GM21576 (cell line): ENCODE results near the gene GUCY1A2.

Source experiments
- ATAC-seq: cut with Tn5 transposase; IDR thresholded peaks from one replicate; pipeline ENCODE4 v1.9.1; 2021; ENCODE audit warnings: mild to moderate bottlenecking, moderate library complexity; ENCODE audit not compliant: unreplicated experiment

Gene GUCY1A2

GRCh38 chr11:106998116-106998915, 20.0 kb downstream of the GUCY1A2 start:
- no peak for ATAC-seq

- ATAC-seq = no peak
Observed at GRCh38 chr11:106997227-106997626, 21.0 kb downstream of the GUCY1A2 start.

- ATAC-seq = no peak
Observed at GRCh38 chr11:106996691-106997090, 21.6 kb downstream of the GUCY1A2 start.

GRCh38 chr11:106990331-106990730, 27.9 kb downstream of the GUCY1A2 start:
- no peak for ATAC-seq

- no peak for ATAC-seq
Observed at GRCh38 chr11:106989078-106989455, 29.2 kb downstream of the GUCY1A2 start.

- ATAC-seq = no peak
Observed at GRCh38 chr11:106988151-106989077, 29.9 kb downstream of the GUCY1A2 start.

GRCh38 chr11:106986673-106987072, 31.6 kb downstream of the GUCY1A2 start:
- ATAC-seq = no peak

- no peak for ATAC-seq
Observed at GRCh38 chr11:106986261-106986660, 32.0 kb downstream of the GUCY1A2 start.

- ATAC-seq = no peak
Observed at GRCh38 chr11:106983991-106984390, 34.3 kb downstream of the GUCY1A2 start.

GRCh38 chr11:106983261-106983660, 35.0 kb downstream of the GUCY1A2 start:
- ATAC-seq = no peak

GRCh38 chr11:106974831-106975230, 43.4 kb downstream of the GUCY1A2 start:
- no peak for ATAC-seq

- ATAC-seq = no peak
Observed at GRCh38 chr11:106971864-106972263, 46.4 kb downstream of the GUCY1A2 start.

- no peak for ATAC-seq
Observed at GRCh38 chr11:106969644-106970355, 48.5 kb downstream of the GUCY1A2 start.

- no peak for ATAC-seq
Observed at GRCh38 chr11:106962995-106963394, 55.3 kb downstream of the GUCY1A2 start.

- no peak for ATAC-seq
Observed at GRCh38 chr11:106961518-106961917, 56.8 kb downstream of the GUCY1A2 start.

GRCh38 chr11:106961048-106961447, 57.2 kb downstream of the GUCY1A2 start:
- ATAC-seq = no peak

GRCh38 chr11:106959800-106960199, 58.5 kb downstream of the GUCY1A2 start:
- ATAC-seq = no peak

GRCh38 chr11:106959386-106959785, 58.9 kb downstream of the GUCY1A2 start:
- ATAC-seq = no peak

GRCh38 chr11:106958517-106959248, 59.6 kb downstream of the GUCY1A2 start:
- no peak for ATAC-seq

- ATAC-seq = no peak
Observed at GRCh38 chr11:106957030-106957482, 61.2 kb downstream of the GUCY1A2 start.
